HUDEP-2 (cell line): ENCODE measurements around the gene AOAH.
"Not testable (repeated sequence)": the region's sequence is repeated elsewhere in the genome, so short reads cannot be mapped to it uniquely, and the experiment has no call there.

Experiments used
- DNase-seq, 76 experiments: peaks; one replicate each; lab custom pipeline; 2025; ENCODE audit not compliant: unreplicated experiment in 76 of 76; lab: John Stamatoyannopoulos, UW

Gene AOAH

GRCh38 chr7:36739351-36739750 lies 15.1 kb upstream of the AOAH start:
- no peak for DNase-seq

GRCh38 chr7:36736899-36737211 lies 12.6 kb upstream of the AOAH start:
- DNase-seq: no peak

GRCh38 chr7:36736090-36736898 lies 12.0 kb upstream of the AOAH start:
- DNase-seq: no peak

- DNase-seq: no peak
Observed at GRCh38 chr7:36735172-36735571, 10.9 kb upstream of the AOAH start.

GRCh38 chr7:36734731-36735130 lies 10.4 kb upstream of the AOAH start:
- no peak for DNase-seq

GRCh38 chr7:36733411-36733810 lies 9.1 kb upstream of the AOAH start:
- DNase-seq: no peak

- no peak for DNase-seq
Observed at GRCh38 chr7:36732806-36733205, 8.5 kb upstream of the AOAH start.

- no peak for DNase-seq
Observed at GRCh38 chr7:36730046-36730445, 5.8 kb upstream of the AOAH start.

- DNase-seq: no peak
Observed at GRCh38 chr7:36728143-36728542, 3.8 kb upstream of the AOAH start.

GRCh38 chr7:36726806-36727503 lies 2.7 kb upstream of the AOAH start:
- no peak for DNase-seq

- no peak for DNase-seq
Observed at GRCh38 chr7:36726311-36726710, 2.0 kb upstream of the AOAH start.

GRCh38 chr7:36724996-36725395 lies 702 bp upstream of the AOAH start:
- DNase-seq: no peak

- DNase-seq: no peak
Observed at GRCh38 chr7:36723291-36723690, 1.0 kb downstream of the AOAH start.

- no peak for DNase-seq
Observed at GRCh38 chr7:36719083-36719632, 5.1 kb downstream of the AOAH start.

GRCh38 chr7:36717586-36717985 lies 6.7 kb downstream of the AOAH start:
- DNase-seq: no peak

- not testable (repeated sequence) for DNase-seq
Observed at GRCh38 chr7:36716802-36717201, 7.5 kb downstream of the AOAH start.

- no peak for DNase-seq
Observed at GRCh38 chr7:36712015-36712414, 12.3 kb downstream of the AOAH start.

- DNase-seq: no peak
Observed at GRCh38 chr7:36711256-36711655, 13.0 kb downstream of the AOAH start.

GRCh38 chr7:36710186-36710791 lies 14.0 kb downstream of the AOAH start:
- DNase-seq: no peak

- no peak for DNase-seq
Observed at GRCh38 chr7:36708767-36709166, 15.5 kb downstream of the AOAH start.

- no peak for DNase-seq
Observed at GRCh38 chr7:36707898-36708297, 16.4 kb downstream of the AOAH start.

GRCh38 chr7:36707465-36707864 lies 16.8 kb downstream of the AOAH start:
- no peak for DNase-seq
